HG03442 (cell line): ENCODE measurements around the gene NAT8L.

Experiments
- ATAC-seq: cut with Tn5 transposase; IDR thresholded peaks from one replicate; pipeline ENCODE4 v1.9.1; 2021; ENCODE audit warnings: mild to moderate bottlenecking, moderate library complexity; ENCODE audit not compliant: unreplicated experiment

NAT8L gene

GRCh38 chr4:2073808-2074481 lies 14.8 kb downstream of the NAT8L start:
- no peak for ATAC-seq

- ATAC-seq: no peak
These were observed 15.5 kb downstream of the NAT8L start for GRCh38 chr4:2074588-2074987.

GRCh38 chr4:2075171-2075986 lies 16.3 kb downstream of the NAT8L start:
- no peak for ATAC-seq

GRCh38 chr4:2075987-2076907 lies 17.1 kb downstream of the NAT8L start:
- ATAC-seq: no peak

- ATAC-seq: no peak
These were observed 17.9 kb downstream of the NAT8L start for GRCh38 chr4:2076908-2077536.

- ATAC-seq: no peak
These were observed 18.7 kb downstream of the NAT8L start for GRCh38 chr4:2077537-2078460.

GRCh38 chr4:2078584-2078983 lies 19.5 kb downstream of the NAT8L start:
- ATAC-seq: no peak

GRCh38 chr4:2079006-2079405 lies 19.9 kb downstream of the NAT8L start:
- ATAC-seq: no peak

GRCh38 chr4:2079926-2080325 lies 20.8 kb downstream of the NAT8L start:
- no peak for ATAC-seq

- no peak for ATAC-seq
These were observed 21.5 kb downstream of the NAT8L start for GRCh38 chr4:2080429-2081300.

GRCh38 chr4:2081540-2081939 lies 22.4 kb downstream of the NAT8L start:
- no peak for ATAC-seq

GRCh38 chr4:2082118-2082517 lies 23.0 kb downstream of the NAT8L start:
- no peak for ATAC-seq

- no peak for ATAC-seq
These were observed 23.5 kb downstream of the NAT8L start for GRCh38 chr4:2082627-2083026.

- no peak for ATAC-seq
These were observed 24.1 kb downstream of the NAT8L start for GRCh38 chr4:2083116-2083825.

- ATAC-seq: no peak
These were observed 24.7 kb downstream of the NAT8L start for GRCh38 chr4:2083826-2084160.

GRCh38 chr4:2084316-2084715 lies 25.2 kb downstream of the NAT8L start:
- ATAC-seq: no peak

- ATAC-seq: no peak
These were observed 26.4 kb downstream of the NAT8L start for GRCh38 chr4:2085496-2085901.

- ATAC-seq: no peak
These were observed 28.0 kb downstream of the NAT8L start for GRCh38 chr4:2087170-2087569.
